SK-N-SH treated with all-trans-retinoic acid at 6 μM for 48 hours (cell line): ENCODE data around the gene HOXB1.

ENCODE experiments used
- ARNTL ChIP-seq: fragments of 450-650 bp; formaldehyde crosslinking; IDR thresholded peaks from 2 replicates; pipeline ENCODE4 v1.5.0; 2020; ENCODE audit warnings: low read depth, mild to moderate bottlenecking, moderate library complexity, borderline replicate concordance
- GLIS3 ChIP-seq: fragments of 250-450 bp; sonication (Bioruptor Pico); IDR thresholded peaks from 2 replicates; pipeline ENCODE4 v1.5.0; 2020; ENCODE audit warnings: mild to moderate bottlenecking, moderate library complexity
- RARB ChIP-seq: fragments of 250-450 bp; sonication (Bioruptor Pico); IDR thresholded peaks from 2 replicates; pipeline ENCODE4 v1.8.0; 2021; ENCODE audit warnings: mild to moderate bottlenecking, moderate library complexity
- ZNF8 ChIP-seq: fragments of 450-650 bp; formaldehyde crosslinking; IDR thresholded peaks from 2 replicates; pipeline ENCODE4 v1.5.0; 2020; ENCODE audit warnings: mild to moderate bottlenecking, moderate library complexity

DNA sequence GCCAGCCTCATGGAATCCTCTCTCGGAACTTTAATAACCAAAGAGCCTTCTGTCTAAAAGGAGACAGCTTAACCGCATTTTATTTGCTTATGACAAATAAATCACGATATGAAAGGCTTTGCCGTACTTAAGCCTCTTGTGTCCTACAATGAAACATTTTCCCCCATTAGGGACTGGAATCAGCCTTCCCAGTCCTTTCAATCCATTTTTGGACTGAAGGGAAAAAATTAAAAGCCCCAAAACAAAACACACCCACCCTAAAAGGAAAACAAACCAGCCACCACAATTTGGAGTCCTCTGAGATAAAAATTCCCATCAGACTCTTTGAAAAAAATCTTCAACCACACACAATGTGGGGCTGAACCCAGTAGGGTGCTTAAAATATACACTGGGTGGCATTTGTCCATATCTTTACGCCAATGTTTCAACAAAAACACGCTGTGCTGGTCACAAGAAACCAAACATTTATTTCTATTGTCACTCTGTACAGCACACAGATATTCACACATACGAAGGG is 44.3 kb upstream of the HOXB1 start:
- no peak for TF ChIP-seq ARNTL (CRISPR knock-in tag)
- TF ChIP-seq ZNF8 (CRISPR knock-in tag) = no peak
- TF ChIP-seq GLIS3 (CRISPR knock-in tag) = no peak
- TF ChIP-seq RARB (CRISPR knock-in tag) = no peak
